H4 (cell line): ENCODE measurements around the gene KRT86. TPM values are rescaled to one million over a fixed set of nuclear protein-coding genes. Genes with fewer than 3 reads are reported as not detected.
"Not testable (repeated sequence)": the region's sequence is repeated elsewhere in the genome, so short reads cannot be mapped to it uniquely, and the experiment has no call there.

ENCODE experiments used
- DNase-seq: peaks from one replicate; pipeline ENCODE4 v3.0.0-alpha.2; 2015; ENCODE audit warnings: low spot score
- total RNA-seq: library from RNA; depleted of rRNA; stranded (reverse); fragments of >200 nt; shearing (Covaris generic); gene quantifications from 2 replicates; pipeline ENCODE4 v1.2.3, GENCODE V29; 2014

The KRT86 gene
- total RNA-seq, 1 experiment from 2014 or later: 0.93 TPM

- no peak for DNase-seq
These were observed 35.4 kb upstream of the KRT86 start for GRCh38 chr12:52238916-52239646.

- no peak for DNase-seq
These were observed 34.7 kb upstream of the KRT86 start for GRCh38 chr12:52239767-52240166.

DNA sequence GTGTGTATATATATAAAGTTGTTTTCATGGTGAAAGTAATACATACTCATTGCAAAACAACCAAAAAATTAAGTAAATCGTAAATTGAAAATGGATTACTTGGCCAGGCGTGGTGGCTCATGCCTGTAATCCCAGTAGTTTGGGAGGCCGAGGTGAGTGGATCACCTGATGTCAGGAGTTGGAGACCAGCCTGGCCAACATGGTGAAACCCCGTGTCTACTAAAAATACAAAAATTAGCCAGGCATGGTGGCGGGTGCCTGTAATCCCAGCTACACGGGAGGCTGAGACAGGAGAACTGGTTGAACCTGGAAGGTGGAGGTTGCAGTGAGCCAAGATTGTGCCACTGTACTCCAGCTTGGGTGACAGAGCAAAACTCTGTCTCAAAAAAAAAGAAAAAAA lies 34.2 kb upstream of the KRT86 start:
- not testable (repeated sequence) for DNase-seq

DNA sequence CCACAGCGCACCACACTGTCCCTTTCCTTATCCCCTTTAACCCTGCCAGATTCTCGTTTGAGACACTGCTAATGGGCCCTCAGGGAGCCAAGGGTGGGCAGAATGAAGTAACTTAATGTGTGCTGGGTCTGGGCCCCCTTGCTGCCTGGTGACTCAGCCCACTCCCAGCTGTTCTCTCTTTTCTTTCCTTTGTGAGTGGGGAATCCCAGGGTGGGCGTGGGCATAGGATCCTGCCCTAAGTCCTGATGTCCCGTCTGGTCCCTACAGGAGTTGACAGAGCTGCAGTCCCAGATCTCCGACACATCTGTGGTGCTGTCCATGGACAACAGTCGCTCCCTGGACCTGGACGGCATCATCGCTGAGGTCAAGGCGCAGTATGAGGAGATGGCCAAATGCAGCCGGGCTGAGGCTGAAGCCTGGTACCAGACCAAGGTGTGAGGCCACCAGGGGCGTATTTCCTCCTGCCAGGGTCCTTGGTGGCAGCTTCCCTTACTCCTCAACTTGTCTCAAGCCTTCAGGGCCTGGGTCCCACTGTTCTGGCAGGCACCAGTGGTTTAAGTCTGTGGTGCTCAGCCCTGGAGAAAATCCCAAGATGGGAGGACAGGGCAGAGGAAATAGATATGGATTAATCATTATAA lies 33.1 kb upstream of the KRT86 start:
- DNase-seq: no peak

GRCh38 chr12:52242442-52243258 lies 31.8 kb upstream of the KRT86 start:
- DNase-seq: no peak

DNA sequence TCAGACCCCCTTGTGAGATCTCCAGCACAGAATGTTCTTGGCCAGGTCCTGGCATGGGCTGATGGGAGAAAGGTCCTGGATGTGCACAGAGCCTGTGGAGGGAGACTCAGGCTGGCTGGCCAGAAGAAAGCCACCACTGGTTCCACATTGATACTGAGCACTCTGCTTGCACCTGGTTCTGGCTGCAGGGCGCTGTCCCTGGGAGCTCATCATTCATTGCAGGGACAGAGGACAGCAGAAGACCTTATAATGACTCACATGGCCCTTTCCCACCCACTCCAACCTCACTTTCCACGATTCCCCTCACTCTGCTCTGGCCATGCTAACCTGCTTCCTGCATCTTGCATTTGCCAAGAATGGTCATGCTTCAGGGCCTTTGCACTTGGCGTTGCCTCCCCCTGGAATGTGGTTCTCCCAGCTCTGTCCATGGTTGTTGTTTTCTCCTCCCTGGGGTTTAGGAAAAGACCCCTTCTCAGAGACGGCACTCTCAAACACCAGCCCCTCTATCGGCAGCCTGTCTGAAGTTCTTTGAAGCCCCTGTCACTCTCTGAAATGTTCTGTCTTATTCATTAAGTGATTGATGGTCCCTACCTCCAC lies 31.1 kb upstream of the KRT86 start:
- peak; percentile 60 for DNase-seq

DNA sequence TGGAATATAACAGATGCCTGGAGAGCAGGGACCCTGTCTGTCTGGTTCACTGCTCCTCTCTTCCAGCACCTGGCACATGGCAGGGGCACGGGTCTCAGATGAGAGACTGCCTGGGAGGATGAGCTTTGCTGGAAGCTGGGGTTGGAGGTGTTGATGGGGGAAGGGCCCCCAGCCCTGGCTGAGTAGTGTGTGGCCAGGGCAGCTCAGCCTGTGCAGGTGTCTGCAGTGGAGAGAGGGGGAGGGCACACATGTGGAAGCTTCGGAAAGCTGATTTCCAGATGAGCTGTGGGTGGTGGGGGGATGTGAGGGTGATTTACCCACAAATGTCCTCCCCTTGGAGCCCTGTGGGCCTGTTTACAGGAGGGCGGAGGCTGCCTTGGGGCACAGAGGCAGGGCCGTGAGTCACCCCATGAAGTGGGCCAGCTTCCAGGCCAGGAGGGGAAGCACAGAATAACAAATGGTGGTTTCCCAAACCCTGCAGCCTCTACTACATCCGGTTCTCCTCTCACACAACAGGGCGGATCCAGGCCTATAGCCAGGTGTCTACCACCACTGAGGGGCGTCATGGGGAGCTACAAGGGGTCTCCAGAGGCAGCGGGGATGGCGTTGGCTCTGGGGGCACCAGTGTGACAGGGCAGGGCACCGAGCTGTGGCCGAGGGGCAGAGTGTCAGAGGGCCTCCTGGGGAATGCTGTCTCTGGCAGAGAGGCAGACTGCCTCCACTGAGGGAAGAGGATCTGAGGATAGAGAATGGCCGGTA lies 30.4 kb upstream of the KRT86 start:
- DNase-seq: peak; percentile 94

GRCh38 chr12:52244615-52244994 lies 29.8 kb upstream of the KRT86 start:
- DNase-seq: no peak

DNA sequence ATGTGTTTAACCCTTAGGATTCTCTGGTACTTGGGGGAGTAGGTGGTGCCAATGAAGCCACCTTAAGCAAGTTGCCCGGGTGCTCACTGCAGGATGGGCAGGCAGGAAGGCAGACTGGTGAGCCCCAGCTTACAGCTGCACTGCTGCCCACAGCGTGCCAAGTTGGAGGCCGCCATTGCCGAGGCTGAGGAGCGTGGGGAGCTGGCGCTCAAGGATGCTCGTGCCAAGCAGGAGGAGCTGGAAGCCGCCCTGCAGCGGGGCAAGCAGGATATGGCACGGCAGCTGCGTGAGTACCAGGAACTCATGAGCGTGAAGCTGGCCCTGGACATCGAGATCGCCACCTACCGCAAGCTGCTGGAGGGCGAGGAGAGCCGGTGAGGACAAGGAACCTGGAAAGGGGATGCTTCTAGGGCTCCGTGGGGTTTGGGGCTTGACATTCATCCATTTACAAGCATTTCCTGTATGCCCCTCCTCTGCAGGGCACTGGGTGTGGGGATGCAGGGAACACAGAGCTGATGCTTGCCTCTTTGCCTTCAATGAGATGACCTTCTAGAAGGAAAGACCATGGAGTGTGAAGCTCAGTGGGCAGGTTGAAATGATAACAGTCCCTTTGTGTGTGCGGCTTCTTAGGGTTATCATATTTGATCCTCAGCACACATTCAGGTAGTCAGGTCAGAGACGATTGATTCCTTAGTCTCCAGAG lies 29.0 kb upstream of the KRT86 start:
- DNase-seq: no peak

- no peak for DNase-seq
These were observed 28.4 kb upstream of the KRT86 start for GRCh38 chr12:52245962-52246569.

- peak; percentile 41 for DNase-seq
These were observed 27.5 kb upstream of the KRT86 start for GRCh38 chr12:52246720-52247621.

- DNase-seq: no peak
These were observed 26.6 kb upstream of the KRT86 start for GRCh38 chr12:52247622-52248540.

DNA sequence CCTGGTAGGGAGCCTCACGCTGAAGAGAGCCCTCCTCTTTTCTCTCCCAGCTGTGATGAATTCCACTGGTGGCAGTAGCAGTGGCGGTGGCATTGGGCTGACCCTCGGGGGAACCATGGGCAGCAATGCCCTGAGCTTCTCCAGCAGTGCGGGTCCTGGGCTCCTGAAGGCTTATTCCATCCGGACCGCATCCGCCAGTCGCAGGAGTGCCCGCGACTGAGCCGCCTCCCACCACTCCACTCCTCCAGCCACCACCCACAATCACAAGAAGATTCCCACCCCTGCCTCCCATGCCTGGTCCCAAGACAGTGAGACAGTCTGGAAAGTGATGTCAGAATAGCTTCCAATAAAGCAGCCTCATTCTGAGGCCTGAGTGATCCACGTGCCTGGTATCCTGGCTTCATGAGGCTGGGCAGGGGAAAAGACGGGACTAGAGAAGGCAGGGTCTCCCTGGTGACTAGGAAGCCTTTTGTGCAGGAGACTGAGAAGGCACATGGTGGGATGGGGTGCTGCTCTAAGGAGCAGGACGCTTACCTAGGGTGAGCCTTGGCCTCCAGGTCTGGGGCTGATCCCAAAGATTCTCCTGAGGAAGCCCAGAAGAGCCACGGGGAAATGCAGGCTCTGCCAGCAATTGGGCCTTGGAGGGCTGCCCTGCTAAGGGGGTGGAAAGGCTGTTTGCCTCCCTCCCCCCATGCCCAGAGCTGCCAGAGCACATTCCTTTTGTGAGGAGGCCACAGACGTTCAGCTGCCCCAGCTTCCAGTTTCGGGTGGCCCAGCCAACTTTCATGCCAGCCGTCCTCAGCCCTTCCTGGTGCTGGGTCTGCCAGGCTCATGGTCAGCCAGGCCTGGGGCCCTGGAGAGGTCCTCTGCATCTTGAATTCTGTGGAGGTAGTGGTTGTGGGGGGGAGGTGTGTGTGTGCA lies 25.6 kb upstream of the KRT86 start:
- DNase-seq: no peak

DNA sequence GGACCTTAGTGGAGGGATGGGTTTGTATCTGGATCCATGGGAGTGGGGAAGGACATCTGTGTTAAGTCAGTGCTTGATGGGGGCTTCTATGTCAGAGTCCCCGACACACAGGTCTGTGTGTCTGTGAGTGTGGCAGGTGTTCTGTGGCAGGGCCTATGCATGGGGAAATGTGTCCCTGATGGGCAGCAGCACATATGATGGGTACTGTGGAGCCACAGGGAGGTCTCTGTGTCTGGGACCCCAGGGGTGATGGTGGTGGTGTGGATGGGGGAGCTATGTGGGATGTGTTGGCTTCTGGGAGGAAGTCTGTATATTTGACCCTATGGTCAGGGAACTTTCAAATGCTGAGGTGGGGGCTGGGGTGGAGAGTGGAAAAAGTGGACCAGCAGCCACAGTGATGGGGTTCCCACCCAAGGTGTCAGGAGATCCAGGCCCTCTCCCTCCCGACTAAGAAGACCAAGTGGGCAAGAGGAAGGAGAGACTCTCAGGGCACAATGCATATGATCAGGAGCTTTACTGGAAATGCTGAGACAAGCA lies 24.9 kb upstream of the KRT86 start:
- no peak for DNase-seq

DNA sequence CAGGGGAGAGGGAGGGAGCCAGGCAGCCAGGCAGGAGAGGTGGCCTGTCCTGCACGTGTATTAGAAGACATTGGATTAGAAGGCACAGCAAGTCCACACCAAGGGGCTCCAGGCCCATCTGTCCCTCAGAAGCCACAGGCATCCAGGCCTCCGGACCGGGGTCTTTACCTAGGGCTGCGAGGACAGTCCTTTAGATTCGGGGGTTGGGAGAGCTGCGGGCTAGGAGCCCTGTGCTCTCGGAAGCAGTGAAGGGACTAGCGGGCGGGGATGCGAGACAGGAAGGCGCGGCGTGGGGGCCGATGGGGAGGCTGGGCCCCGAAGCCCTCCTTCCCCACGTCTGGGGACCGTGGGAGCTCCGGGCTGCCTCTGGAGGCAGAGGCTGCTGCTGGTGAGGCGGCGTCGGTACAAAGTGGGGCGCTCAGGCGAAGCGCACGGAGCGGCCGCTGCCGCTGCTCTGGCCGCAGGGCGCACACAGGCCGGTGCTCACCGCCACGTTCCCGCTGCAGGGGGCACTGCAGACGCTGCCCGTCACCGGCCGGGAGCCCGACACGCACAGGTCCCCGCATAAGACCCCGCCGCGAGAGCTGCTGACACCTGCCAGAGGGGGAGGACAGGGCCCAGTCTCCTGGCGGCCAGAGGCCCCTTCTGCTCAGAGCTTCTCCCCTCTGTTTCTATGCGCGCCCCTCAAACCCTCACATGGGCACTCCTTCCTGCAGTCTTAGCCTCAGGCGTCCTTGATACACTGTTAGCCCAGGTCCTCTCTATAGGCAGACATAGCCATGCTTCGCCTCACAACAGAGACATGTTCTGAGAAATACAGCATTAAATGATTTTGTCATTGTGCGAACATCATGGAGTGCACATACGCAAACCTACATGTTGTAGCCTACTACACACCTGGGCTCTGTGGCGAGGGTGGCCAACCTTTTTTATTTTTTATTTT lies 24.1 kb upstream of the KRT86 start:
- no peak for DNase-seq
